NCI-H526 (cell line): ENCODE results near the gene HACL1.

Experiments
- DNase-seq, 2 experiments: peaks; one replicate each; lab custom pipeline; 2025; lab: John Stamatoyannopoulos, UW

HACL1 gene

DNA sequence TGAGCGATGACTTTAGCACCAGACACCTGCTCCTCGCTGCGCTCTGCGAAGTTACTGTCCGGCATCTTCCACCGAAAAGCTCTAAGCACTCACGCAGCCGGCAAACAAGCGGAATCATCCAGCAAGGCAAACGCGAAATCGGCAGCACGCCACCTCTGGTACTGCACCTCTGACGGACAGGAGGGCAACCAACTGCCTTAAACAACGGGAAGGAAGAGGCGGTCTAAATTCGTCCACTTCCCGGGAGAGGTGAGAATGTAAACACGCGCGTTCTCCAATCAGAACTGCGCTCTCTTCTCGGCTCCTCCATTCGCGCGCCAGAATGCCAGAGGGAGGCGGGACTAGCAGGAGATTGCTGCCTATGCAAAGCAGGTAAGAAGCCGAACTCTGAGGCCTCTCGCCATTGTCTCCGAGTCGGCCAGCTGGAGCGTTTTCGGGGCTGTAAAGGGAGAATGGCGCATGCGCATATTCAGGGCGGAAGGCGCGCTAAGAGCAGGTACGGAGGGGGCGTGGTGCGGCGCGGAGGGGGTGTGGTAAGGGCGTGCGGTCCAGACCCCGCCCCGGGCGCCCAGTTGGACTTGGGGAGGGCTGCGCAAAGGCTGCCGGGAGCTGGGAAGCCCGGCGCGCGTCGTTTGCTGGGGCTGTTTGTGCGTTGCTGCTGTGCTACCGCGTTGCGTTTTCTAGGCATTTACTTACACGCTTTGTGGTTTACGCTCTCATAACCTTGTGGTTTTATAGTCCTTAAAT, at the start of gene HACL1, which contains the start of gene BTD:
Gene HACL1, minus strand, starts transcription at position 171 of the 747 bp plus-strand sequence. Its CDS starts 106 bp downstream, at position 65.
Gene BTD, plus strand, starts transcription at position 347 of the 747 bp plus-strand sequence. CDS start 33,695 bp downstream, outside the sequence.
- DNase-seq: no peak

DNA sequence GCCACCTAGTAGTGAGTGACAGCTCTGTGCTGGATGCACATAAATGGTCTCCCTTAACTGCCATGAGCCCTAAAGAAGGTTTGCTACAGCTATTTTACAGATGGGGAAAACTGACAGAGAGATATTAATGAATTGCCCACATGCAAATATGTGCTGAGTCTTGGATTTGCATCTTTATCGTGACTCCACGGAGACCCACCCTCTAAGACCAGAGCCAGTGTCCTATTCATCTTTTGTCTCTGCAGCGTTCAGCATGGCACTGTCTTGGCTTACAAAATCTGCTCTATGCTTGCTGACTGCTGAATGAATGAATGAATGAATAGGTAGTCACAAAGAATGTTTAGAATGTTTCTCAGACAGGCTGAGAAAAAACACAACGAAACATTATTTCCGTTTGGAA, 48.5 kb upstream of the HACL1 start:
- DNase-seq: peak; percentile 75 to 87

DNA sequence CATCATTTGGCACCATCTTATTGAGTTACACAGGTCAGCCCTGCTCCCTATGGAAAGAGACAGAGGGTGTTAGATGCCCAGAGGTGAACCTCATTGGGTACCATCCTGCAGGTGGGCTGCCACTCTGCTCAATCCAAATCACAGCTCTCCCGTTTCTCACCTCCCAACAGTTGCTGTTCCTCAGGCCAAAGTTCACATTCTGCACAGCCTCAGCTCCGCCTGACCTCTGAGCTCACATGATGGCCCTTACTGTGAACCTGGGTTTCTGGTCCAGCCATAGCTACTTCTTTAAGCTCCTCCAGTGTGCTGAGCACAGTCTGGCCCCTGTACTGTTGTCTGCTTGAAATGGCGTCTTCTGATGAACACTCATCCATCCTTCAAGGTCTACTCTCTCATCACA, 48.0 kb upstream of the HACL1 start:
- DNase-seq: no peak

DNA sequence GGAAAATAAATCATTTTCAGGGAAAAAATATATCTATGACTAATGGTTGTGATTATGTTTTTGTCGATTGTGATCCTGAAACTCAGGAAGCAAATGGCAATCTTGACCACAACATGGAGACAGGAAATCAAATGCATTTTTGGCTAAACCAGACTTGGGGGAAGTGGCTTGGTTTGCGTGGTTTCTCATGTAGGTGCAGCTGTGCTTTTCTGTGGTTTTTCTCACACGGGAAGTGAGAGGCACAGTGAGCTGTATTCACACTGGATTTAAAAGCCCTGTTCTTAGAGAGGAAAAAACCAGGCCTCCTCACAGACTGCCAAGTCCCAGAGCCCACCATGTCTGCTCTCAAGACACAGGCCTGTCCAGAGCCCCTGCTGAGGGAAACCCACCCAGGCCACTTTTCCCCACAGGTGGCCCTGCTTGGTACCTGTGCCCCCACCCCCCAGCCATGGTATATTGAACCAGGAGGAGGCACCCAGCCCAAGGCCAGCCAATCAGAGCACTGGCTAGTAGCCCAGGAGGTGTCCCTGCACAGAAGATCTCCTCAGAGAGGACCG, 46.3 kb upstream of the HACL1 start:
- DNase-seq: no peak

DNA sequence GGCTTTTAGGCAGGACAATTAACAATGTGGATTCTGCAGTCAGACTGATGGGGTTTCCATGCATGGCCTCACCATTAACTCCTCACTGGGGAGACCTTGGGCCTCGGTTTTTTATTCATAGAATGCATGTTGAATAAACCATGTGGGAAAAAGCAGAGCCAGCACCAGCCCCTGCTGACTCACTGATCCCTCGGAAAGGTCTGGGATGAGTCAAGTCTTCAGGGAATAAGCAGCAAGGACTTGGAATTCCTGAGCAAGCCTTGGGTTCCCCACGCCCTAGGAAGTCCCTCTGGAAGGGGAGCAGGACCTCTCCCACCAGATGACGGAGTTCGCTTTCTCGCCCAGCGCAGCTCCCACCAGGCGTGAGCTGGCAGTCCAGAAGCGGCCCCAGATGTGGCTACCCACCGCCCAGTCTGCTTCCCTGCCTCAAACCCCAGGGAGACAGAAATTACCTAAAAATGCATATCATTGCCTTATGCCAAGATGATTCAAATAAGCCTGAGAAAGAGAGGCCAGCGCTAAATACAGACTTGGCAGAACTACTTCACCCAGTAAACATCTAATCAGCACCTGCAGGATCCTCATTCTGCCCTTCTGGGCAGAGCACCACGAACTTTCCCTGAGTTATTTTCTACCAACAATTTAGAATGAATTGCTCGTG, 45.6 kb upstream of the HACL1 start:
- no peak for DNase-seq

DNA sequence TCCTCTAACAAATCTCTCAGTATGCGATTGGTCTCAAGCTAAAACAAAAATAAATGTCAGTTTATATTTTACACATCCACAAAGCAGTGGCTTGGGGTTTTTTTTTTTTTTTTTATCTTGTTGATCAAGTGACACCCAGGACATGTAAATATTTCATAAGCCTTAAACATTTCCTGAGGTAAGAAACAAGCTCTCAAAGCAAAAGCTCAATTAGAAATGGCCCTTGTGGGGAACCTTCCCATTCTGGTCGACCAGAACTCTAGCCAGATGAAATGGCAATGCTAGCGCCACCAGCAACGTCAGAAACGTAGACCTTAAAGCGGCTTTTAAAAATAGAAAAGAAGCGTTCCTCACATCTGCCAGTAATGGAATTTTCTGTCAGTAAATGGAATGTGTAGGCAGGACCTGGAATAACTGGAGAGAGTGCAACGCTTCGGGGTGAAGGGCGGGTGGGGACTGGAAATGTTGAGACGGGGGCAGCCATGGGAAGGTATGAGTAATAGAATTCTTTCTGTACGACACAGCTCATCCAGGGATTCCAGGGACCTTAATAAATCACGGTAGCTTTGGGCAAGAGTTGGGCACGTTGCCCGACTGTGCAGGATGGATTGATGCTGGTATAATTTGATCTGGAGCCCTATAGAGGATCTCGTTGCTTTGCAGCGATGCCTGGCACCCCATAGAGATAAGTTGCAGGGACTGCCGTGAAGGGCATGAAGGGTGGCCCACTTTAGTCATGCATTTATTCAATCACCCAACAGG, 44.6 kb upstream of the HACL1 start:
- no peak for DNase-seq

DNA sequence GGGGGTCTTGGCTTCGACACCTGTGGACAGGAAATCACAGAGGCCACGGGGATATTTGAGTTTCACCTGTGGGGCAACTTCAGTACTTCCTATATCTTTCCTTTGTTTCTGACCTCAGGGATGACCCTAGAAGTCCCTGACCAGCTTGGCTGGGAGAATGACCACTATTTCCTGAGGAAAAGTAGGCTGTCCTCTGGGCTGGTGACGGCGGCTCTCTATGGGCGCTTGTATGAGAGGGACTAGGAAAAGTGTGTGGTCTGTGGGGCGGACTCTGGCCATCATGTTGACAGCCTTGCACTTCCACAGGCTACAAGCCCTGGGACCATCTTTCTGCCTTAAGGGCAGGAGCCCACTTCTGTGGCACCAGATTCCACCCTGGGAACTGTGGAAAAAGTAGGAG, 43.9 kb upstream of the HACL1 start:
- DNase-seq: no peak

DNA sequence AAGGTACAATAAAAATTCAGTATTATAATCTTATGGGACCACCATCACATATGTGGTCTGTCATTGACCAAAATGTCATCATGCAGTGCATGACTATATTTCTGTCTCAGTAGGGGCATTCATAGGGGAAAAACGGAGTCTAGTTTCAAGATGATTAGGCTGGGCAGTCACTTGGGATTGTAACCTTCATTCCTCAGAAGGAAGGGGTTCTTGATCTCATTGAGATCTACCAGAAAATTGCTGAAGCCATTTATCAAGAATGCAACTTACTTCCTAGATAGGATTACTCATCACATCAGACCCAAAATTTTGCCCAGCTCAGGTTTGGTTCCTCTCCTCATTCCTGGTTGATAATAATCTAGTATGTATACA, 37.5 kb upstream of the HACL1 start:
- DNase-seq: no peak

DNA sequence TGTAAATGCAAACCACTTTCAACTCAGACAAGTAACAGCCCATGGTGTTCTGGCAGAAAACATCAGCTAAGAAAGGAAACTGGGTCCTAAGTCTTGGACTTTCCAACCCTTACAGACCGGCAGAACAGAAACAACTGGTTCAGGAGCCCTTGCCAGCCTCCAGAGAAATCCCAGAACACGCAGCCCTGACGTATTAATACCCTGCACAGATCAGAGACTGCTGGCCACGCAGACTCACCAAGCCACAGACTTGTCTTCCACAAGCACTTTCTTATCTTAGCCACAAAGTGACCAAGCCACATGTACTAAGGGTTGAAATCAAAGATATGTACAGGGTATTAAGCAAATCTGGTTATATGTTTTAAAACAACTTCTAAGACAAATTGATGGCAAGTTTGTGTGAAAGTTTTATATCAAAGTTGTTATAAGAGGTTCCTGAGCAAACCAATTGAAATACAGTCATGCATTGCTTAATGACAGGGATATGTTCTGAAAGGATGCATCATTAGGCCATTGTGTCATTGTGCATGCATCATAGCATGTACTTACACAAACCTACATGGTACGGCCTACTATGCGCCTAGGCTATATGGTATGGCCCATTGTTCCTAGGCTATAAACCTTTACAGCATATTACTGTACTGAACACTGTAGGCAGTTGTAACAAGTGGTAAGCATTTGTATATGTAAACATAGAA, 37.0 kb upstream of the HACL1 start:
- no peak for DNase-seq

DNA sequence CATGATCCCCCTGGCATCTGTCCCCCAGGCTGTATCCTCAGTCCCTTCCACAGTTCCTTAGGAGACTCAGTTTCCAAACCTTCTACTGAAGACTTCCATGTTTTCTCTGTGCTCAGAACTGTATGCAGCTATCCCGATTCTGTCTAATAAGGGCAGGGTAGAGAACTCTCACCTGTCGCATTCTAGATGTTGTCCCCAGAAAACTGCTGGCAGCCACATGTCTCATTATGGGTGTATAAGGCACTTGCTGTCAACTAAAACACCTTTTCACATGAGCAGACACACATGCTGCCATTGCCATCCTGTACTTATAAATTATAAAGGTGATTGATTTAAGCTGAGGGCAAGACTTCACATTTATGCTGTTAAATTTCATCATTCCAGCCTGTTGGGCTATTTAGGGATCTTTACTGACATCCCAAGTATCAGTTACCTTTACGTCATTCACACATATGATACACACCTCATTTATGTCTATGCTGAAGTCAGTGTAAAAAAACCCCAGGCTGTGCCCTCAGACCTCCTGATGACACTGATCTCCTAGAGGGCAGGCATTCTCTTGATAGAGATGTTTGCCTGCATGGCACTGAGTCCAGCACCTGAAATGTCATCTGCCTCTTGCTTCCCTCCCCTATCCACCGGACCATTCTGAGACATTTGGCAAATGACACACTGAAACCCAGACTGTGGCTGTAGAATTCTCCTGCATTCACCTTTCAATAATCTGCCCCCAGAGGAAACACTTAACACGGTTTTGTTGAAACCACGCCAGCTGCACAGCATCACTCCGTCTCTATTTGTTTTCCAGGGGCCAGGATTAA, 36.0 kb upstream of the HACL1 start:
- DNase-seq: no peak

DNA sequence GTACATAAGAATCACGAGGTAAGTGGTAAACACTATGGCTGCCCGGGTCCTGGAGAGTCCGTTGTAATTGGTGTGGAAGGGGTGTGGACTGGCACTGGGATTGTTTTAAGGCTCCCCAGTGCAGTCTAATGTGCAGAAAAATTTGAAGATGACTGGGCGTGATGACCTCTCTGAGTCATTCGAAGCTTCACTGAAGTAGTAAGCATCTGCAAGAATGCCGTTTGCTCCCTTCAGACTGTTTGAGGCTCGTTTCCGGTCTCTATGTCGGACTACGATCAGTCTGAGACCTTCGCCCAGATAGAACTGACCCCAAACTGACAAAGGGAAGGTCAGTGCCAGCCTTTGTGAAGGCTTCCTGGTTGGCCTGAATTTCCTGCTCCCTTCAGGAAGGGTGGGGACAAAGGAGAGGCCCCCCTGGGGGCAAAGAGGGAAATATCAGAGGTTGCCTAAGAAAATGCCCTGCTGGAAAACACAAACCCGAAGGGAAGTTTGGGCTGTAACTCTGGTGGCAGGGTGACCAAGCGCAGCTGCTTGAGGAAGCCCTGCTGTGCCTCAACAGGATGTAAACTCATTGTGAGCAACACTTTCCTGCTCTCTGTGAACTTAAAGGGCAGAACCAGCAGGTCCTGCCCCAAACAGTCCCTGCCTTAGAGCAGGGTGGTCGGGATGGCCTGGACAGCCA, 34.8 kb upstream of the HACL1 start:
- DNase-seq: no peak

DNA sequence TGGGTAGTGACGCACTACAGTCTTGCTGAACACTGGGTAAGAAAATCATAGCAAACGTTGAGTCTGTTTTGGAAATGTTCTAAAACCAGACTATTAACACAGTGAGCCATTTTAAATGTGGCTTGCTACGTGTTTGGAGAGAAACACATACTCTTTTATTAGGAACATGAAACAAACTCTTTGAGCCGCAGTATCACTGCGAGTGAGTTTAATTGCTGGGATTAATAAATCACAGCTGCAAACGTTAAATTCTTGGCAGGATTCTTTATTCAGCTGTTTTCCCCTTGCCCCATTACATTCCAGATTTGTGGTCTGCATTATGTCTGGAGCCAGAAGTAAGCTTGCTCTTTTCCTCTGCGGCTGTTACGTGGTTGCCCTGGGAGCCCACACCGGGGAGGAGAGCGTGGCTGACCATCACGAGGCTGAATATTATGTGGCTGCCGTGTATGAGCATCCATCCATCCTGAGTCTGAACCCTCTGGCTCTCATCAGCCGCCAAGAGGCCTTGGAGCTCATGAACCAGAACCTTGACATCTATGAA, 33.8 kb upstream of the HACL1 start:
- DNase-seq: no peak

DNA sequence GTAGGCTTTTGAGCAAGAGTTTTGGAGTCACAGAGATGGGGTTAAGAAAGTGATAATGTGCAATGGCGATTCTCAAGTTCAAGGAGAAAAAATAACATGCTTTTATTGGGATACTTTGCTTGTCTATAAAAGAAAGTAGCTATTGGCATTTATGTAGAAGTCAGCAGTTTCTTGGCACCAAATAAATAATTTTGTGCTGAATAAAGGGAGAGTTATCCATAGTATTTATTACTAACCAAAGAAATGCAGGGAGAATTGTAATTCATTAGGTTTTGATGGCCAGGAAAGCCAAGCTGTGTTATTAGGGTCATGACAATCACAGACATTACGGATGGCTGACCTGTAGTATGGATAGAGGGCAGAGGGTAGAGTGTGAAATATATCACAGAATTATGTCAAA, 33.3 kb upstream of the HACL1 start:
- no peak for DNase-seq

DNA sequence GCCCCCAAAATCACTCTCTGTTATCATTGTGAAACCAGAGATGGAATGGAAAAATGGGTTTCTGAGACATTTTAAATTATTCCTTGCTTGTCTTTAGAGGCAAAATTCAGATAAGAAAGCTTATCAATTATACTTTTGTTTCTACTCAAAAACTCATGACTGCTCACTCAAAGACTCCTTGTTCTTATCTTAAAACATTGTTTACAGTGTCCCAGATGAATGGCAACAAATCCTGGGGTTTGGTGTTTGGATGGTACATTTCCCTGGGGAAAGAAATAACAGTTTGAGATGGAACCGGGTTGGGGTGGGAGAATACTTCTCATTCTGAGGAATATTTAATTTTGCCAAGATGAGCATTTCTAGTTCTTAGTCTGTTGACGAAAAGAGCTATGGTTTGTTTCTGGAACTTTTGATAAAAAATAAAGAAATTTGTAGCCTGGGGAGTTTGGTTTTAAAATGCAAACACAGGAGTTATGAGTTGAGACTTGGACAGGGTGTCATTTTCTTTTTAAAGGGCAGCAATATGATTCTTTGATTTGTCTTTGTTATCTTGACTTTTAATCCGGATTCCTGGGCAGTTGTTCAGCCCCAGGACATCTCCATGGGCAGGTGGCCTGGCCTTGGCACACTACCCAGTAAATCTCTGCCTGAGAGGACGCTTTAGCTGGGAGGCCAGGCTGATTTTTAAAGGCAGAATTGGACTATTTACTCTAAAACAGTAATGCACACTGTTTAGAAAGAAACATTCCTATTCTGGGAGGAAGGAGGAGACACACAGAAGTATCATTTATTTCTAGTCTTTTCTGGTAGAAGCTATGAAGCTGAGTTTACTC, 32.6 kb upstream of the HACL1 start:
- no peak for DNase-seq

DNA sequence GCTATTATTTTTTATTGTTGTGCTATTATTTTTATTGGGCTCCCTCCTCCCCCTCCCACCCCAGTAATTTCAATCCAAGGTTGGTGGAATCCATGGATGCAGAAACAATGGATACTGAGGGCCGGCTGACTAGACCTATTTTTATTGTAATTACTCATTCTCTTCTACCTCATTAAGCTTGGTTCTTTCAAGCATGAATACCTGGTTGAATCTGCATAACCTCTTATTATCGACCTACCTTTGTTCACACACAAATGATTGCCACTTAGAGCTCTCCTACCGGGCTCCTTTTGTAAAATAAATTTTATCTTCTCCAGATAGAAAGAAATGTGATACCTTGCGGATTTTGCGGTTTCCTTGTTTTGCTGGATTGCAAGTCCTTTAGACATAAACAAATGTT, 31.8 kb upstream of the HACL1 start:
- DNase-seq: peak; percentile 19 to 20

DNA sequence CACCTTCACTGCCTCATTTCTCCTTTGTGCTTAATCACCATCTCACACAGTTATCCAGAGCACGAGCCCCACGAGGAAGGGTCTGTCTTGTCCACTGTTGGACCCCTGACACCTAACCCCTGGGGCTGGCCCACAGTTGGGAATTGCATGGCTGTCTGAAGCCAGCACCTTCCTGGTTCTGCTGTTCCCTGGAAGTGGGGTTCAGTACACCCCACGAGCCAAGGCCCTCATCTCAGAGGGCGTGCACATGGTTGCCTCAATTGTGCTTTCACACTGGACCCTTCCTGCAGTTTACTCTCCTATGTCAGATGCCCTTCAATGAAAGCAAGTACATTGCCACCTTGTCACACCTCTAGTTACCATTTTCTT, 30.8 kb upstream of the HACL1 start:
- DNase-seq: no peak

DNA sequence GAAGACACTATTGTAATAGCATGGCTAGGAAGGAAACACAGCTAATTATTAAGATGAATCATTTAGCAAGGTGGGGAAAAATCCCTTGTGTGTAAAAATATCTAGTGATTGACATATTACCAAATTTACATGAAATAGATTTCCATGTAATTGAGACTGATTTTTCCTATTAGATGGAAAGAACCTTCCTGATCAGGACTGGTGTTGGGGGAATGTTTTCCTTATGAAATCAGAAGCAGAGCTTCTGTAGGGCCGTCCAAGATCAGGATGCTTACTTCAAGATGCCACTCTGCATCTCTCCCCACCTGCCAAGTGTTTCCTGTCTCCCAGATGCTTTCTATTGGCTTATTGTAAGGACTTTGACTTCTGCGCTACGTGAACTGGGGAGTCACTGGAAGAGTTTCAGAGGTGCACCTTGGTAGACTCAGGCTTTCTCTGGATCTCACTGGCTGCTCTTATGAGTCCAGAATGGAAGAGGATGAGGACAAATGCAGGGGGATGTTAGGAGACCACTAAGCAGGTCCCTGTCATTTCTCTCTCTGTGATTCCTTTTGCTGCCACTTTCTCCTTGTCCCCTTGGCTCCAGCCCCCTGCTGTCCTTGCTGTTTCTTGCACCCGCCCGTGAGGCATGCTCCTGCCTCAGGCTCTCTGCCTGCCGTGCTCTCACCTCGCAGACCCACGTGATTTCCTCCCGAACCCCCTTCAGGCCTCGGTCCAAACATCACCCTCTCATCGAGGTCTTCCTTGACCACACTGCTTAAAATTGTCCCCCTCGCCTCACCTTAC, 30.2 kb upstream of the HACL1 start:
- DNase-seq: no peak

DNA sequence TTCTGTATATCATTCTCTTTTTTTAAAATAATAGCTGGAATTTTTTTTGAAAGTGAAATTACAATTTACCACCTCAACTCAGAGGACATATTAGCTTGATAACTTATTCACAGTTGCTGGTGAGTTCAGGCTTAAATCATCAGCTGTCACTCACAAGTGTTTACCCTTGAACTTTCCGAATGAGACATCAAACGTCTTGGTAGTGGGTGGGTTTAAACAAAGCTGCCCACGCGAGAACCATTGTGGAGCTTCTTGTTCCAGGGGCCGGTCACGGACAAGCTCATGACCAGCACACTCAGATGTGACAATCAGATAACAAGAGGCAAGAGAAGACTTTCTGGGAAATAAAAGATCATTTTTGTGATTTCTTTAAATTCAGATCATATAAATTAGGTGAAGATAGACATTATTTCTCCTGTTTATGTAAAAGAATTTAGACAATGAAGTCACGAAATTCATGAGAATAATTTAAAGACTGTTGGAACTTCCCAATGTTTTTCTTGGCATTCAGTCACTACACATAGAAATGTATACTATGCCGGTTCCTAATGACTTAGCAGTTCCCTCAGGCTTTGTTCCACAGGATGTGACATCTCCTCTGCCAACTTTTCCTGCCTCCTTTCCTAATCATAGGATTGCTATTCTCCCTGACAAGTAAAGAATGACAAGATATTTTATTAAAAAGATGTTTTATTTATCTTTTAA, 29.4 kb upstream of the HACL1 start:
- DNase-seq: no peak
